AG09309 (cell line): ENCODE results near the gene COX17.

Experiments
- DNase-seq: peaks from one replicate; pipeline ENCODE4 v3.0.0-alpha.2; 2010; ENCODE audit warnings: low read depth
- H3K4me3 ChIP-seq: 2 replicates; pipeline ENCODE4 v1.5.1; 2011; ENCODE audit warnings: mild to moderate bottlenecking, low read depth, low read length, moderate library complexity; ENCODE audit not compliant: control insufficient read depth
- TF ChIP-seq, protein P1 (sequence below): IDR thresholded peaks from 2 replicates; pipeline ENCODE4 v1.5.1; 2011; ENCODE audit warnings: mild to moderate bottlenecking, low read depth, low read length, inconsistent platforms; ENCODE audit not compliant: insufficient read depth, control insufficient read depth; ENCODE audit errors: missing control alignments

Gene COX17

DNA sequence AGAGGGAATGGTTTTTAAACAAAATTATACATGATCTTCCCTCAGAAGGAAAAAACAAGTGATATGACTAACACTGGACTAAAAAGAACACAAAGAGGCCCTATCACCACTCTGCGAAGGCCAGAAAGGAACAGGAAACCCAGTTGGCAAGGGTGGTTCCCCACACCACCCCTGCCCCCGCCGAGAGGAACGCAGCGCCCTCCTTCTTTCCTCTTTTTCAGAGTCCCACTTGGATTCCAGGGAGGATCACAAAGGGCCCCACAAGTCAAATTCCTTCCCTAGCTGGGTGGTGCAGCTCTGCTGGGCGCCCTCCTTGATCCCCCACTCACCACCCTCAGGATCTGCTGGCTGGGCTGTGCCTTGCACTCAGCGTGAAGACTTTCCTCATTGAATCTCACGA, 49.7 kb downstream of the COX17 start:
- TF ChIP-seq, protein P1, sequence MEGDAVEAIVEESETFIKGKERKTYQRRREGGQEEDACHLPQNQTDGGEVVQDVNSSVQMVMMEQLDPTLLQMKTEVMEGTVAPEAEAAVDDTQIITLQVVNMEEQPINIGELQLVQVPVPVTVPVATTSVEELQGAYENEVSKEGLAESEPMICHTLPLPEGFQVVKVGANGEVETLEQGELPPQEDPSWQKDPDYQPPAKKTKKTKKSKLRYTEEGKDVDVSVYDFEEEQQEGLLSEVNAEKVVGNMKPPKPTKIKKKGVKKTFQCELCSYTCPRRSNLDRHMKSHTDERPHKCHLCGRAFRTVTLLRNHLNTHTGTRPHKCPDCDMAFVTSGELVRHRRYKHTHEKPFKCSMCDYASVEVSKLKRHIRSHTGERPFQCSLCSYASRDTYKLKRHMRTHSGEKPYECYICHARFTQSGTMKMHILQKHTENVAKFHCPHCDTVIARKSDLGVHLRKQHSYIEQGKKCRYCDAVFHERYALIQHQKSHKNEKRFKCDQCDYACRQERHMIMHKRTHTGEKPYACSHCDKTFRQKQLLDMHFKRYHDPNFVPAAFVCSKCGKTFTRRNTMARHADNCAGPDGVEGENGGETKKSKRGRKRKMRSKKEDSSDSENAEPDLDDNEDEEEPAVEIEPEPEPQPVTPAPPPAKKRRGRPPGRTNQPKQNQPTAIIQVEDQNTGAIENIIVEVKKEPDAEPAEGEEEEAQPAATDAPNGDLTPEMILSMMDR = no peak
- DNase-seq = no peak
- H3K4me3 ChIP-seq = no peak overlapping the region

DNA sequence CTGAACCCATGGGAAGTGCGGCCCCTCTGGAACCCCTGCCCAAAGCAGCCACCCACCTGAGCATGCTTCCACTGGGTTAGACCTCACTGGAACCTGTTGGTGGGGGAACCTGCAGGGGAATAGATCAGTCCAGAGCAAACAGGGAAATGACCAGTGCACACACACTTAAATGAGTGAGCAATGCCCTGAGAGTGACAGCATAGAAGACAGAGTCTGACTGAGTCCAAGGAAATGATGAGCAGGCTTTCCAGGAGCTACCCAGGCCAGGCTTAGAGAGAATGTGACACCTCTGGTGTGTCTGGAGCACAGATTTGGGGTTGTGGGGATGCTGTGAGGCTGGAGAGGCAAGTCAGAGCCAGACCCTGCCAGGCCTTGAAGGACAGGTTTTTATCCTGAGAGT, 51.0 kb downstream of the COX17 start:
- DNase-seq = no peak
- H3K4me3 ChIP-seq = no peak overlapping the region
- TF ChIP-seq, protein P1 = no peak

DNA sequence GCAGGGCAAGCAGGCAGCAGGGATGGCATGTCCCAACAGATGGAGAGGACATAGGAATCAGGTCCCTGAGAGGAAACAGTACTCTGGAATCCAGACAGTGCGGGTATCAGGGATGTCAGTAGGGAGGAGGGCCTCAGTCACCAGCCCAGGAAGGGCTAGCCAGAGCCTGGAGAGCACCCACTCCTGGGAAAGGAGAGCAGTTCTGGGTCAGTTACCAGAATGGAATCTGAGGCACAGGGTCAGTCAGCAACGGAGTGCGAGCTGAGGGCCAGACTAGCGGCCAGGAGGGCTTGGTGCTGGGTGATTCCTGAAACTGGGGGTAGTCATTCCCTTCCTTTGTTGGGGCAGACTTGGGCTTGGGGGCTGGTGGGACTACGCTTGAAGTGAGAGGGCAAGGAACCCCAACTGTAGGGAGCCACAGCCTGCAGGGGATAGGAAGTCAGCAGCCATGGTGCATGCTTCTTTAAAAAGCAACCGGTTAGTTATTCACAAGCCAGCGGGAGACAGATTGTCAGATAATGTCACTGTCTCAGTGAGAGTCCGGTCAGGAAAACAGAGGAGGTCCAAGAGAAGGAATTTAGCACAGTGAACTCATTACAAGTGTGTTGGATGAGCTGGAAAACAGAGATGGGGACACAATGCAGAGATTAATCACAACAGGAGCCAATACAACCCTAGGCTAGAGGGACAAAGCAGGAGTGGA, 51.6 kb downstream of the COX17 start:
- DNase-seq = no peak
- H3K4me3 ChIP-seq = no peak overlapping the region
- TF ChIP-seq, protein P1 = no peak

DNA sequence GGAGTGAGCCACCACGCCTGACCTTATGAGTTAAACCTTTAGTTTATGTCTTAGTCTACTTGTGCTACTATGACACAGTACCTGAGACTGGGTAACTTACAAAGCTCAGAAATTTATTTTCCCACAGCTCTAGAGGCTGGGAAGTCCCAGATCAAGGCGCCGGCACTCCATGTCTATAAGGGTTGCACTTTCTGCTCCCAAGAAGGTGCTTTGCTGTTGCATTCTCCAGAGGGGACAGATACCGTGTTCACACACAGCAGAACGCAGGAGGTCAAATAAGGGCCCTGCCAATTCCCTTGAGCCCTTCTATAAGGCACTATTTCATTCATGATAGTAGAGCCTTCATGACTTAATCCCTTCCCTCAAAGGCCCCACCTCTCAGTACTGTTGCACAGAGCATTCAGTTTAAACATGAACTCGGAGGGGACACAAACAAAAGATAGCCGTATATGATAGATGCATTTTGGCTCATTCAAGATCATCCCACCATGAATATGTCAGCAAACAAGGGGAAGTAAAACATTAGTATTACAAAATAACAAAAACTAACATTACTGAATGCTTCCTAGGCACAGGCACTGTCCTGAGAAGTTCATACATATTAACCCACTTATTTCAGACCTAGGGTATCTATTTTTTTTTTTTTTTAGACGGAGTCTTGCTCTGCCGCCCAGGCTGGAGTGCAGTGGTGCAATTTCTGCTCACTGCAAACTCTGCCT, 53.0 kb downstream of the COX17 start:
- H3K4me3 ChIP-seq = no peak overlapping the region
- TF ChIP-seq, protein P1 = no peak
- no peak for DNase-seq

DNA sequence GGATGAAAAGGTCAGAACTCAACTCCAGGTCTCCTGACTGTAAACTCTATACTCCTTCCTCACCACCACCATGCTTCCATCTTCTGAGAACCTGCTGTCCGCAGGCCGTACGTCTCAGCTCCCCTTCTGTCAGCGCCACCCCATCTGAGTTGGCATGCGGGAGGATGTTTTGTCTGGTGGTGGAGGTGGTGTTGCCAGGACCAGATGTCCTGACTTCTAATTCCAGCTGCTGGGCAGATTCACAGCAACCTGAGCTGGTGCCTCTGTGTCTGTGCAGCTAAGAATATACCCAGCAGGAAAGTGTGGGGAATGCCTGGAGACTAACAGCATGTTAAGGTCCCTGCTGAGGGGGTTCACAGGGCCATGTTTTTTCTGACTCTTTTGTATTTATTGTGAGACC, 56.3 kb downstream of the COX17 start:
- TF ChIP-seq, protein P1 = no peak
- no peak overlapping the region for H3K4me3 ChIP-seq
- DNase-seq = no peak
